Activated CD4-positive, alpha-beta T cell treated with anti-CD3 and anti-CD28 coated beads for 1 hour (primary cell): Measurements from ENCODE around the gene KIF1C.

Experiments
- DNase-seq: peaks from one replicate; pipeline ENCODE4 v3.0.0-alpha.2; 2020

The KIF1C gene

GRCh38 chr17:4997302-4998026, at the start of gene KIF1C, which contains the start of gene INCA1:
Gene KIF1C (plus strand): TSS chr17:4997950. CDS start chr17:5000247, 2,297 bp downstream.
Gene INCA1 (minus strand): TSS chr17:4997522. CDS start chr17:4994437, 3,085 bp downstream.
- peak; percentile 85 for DNase-seq

GRCh38 chr17:4948166-4948930, 49.4 kb upstream of the KIF1C start, which contains the start of gene PFN1:
Gene PFN1 (minus strand): TSS chr17:4948530. CDS start chr17:4948394, 136 bp downstream.
- DNase-seq: peak; percentile 82

GRCh38 chr17:4948931-4949320, 48.8 kb upstream of the KIF1C start:
- DNase-seq: peak; percentile 51

- DNase-seq: peak; percentile 63
These were observed 48.3 kb upstream of the KIF1C start for GRCh38 chr17:4949321-4950074.

- peak; percentile 52 for DNase-seq
These were observed 47.5 kb upstream of the KIF1C start for GRCh38 chr17:4950075-4950745.

DNA sequence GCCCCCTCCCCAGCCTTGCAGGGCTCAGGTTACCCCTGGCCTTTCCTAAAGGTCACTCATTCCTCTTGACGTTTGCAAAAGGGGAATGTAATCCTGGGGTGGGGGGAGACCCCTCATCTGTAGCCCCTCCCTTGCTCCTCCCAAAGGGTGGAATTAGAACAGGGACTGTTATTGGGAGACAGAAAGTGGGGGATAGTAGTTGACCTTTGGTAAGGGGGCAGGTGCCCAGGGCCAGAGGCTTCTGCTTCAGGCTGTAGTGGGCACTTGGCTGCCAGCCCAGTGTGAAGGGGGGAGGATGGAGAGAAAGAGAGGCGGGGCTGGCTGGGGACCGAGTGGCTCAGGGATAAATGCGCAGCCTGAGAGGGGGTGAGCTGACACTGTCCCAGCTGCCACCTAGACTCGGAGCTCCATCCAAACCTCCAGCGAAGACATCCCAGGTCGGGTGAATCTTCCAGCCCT, 47.0 kb upstream of the KIF1C start, which contains the start of gene ENO3:
Gene ENO3, plus strand, starts transcription at position 374 of the 459 bp plus-strand sequence. CDS start 711 bp downstream, outside the sequence.
- DNase-seq: no peak

- DNase-seq: no peak
These were observed 46.3 kb upstream of the KIF1C start for GRCh38 chr17:4951486-4951885.

GRCh38 chr17:4953451-4953961, 44.2 kb upstream of the KIF1C start:
- DNase-seq: no peak

DNA sequence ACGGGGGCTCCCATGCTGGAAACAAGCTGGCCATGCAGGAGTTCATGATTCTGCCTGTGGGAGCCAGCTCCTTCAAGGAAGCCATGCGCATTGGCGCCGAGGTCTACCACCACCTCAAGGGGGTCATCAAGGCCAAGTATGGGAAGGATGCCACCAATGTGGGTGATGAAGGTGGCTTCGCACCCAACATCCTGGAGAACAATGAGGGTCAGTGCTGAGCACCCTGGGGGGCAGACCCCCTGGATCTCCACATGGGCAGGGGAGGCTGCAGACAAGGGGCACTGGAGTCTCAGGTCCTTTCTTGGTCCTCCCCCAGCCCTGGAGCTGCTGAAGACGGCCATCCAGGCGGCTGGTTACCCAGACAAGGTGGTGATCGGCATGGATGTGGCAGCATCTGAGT, 42.7 kb upstream of the KIF1C start:
- no peak for DNase-seq

- DNase-seq: no peak
These were observed 41.2 kb upstream of the KIF1C start for GRCh38 chr17:4956493-4957061.

DNA sequence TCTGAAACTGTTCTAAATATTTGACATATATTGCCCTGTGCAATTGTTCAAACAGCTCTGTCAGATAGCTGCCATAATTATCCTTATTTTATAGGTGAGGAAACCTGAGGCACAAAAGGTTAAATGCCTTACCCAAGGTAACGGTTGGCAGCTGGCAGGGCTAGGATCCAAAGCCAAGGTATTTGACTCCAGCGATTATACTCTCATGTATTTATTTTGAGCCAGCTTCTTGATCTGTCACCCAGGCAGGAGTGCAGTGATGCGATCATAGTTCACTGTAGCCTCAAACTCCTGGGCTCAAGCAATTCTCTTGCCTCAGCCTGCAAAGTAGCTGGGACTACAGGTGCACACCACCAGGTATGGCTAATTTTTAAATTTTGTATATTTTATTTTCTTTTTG, 39.6 kb upstream of the KIF1C start:
- no peak for DNase-seq

DNA sequence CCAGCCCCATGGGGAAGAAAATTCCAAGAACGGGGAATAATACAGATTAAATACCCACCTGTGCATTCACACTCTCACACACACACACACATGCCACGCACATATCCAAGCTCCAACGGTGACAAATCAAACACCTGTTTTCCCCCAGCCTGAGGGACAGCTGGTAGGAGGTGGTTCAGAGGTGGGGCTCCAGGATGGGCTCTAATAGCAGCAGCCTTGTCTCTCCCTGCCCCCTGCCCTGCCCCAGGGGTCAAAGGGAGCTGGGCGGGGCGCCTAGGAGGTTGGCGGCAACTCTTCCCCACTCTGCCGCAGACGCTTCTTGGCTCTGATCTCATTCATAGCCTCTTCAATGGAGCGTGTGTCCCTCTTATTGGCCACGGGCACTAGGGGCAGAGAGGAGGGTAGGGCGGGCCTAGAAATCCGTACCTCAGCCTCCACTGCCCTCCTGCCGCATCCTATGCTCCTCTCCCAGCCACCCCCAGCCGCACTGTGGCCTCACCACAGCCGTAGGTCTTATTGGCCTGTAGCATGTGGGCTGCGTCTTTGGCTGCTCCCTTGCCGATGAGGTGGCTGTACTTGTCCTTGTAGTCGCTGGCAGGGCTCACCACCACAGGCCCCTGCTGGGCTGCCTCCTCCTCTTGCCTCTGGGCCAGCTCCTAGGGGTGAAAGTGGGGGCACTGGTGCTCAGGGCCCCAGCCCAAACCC, 38.3 kb upstream of the KIF1C start:
- DNase-seq: no peak

DNA sequence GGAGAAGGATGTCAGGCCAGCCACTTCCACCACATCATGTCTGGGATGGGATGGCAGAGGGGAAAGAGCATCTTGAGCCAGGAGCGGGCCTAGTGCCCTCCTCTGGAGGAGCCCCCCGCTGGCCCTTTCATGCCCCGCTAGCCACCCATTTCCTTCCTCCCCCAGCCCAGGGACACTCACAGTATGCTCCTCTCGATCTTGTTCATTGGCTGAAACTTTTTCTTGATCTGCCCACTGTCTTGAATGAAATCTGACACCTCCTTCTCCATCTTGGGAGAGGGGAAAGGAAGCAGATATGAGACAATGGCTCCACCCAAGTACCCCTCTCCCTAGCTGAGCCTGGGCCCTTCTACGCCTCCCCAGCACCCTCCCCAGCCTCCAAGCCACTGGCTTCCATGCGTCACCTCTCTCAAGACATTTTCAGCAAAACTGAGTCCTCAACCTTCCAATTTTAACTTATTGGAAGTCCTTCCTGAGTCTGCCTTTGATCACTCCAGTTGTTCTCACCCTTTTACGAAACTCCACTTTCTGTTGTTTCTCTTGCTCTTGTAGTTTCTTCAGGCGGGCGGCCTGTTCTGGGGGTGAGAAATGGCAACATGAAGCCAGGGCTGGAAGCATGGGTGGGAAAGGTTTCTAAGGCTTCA, 37.3 kb upstream of the KIF1C start:
- DNase-seq: no peak

DNA sequence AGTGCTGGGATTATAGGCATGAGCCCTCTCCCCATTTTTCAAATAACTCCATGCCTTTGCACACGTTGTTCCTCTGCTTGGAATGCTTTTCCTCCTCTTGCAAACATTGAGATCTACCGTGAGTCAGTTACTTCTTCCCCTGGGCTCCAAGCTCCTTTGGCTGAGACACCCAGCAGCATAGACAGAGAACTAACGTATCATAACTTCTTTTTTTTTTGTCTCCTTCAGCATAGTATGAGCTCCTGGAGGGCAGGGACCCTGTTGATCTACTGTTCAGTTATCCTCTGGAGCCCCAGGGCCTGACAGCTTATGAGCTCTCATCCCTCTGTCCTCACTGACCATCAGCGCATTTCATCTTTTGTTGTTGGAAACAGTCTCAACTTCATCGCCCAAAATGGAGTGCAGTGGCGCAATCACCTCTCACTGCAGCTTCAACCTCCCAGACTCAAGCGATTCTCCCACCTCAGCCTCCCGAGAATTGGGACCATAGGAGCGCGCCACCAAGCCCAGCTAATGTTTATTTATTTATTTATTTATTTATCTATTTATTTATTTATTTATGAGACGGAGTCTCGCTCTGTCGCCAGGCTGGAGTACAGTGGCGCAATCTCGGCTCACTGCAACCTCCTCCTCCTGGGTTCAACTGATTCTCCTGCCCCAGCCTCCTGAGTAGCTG, 32.3 kb upstream of the KIF1C start:
- no peak for DNase-seq

DNA sequence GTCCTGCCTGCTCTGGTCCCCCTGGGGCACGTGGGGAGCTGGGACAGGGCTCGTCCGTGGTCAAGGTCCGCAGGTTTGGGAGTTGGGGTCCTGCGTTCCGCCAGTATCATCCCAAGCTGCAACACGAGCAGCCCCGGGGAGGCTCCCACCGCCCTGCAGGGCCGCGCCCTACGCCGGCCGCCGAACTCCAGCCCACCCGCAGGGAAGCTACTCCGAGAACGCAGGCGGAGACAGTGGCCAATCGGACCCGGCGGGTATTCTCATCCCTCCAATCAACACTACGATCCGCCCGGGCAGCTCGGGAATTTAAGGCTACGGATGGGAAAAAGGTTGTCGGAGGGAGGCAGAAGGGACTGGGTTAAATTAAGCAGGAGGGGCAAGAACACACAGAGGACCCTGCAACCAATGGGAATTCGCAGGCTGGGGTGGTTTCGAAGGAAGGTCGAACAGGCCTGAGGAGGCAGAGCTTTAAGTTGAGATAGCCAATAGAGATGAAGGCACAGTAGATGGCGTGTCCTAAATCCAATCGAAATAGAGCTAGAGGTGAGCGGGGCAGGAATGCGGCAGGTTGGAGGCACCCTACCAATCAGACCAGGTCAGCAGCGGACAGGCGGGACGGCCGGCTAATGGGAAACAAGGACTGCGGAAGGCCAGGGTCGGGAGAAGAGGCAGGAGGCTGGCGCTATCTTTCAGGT, 30.8 kb upstream of the KIF1C start:
- peak; percentile 90 for DNase-seq

GRCh38 chr17:4967539-4968485, 29.9 kb upstream of the KIF1C start, which contains the start of gene SPAG7:
Gene SPAG7 (minus strand): TSS chr17:4967817. CDS start chr17:4967804, 13 bp downstream.
- DNase-seq: peak; percentile 90

DNA sequence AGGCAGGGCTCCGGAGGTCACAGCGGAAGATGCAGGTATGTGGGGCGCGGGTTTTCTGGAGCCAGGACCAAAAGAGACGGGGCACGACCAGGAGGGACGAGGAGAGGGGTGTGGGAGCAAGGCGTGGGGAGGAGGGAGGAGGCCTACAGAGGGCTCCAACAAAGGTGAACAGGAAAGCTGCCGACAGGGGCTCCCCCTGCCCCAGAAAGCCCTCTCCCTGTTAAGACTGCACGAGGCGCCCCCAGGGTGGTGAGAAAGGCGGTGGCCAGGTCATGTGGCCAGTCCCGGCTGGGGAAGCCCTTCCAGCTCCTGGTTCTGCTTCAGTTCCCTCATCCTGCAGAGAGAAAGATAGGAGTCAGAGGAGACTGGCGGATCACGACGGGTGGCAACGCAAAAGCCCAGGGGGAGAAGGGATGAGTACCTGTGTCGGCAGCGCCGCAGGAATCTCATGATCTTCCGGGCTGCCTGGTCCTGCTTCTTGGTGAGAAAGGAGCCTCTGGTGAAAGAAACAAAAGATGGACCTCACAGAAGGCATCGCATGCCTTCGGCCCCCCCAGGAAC, 29.2 kb upstream of the KIF1C start:
- DNase-seq: no peak

DNA sequence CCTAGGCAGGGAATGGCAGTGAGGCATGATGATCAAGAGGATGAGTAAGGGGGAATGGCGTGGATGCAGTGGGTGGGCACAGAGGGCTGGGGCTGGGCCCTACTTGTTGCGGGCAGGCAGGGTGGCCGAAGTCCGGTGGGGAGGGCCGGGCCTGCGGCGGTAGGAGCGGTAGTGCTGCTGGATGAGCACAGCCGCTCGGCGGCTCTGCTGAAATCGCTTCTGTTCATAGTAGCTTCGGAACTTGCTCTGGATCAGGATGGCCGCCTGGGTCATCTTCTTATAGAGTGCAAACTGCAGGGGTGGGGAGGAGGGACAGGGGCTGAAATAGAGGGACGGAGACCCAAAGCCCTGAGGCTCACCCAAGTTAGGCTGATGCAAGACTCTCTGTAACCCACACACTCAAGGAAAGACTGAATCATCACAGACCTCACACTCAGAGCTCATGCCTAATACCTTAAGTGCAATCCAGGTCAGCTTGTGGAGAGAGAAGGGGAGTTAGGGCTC, 28.7 kb upstream of the KIF1C start:
- no peak for DNase-seq
